Measurements from ENCODE around the gene NFAT5.
"Not testable (repeated sequence)": the region's sequence is repeated elsewhere in the genome, so short reads cannot be mapped to it uniquely, and the experiment has no call there.

NFAT5 gene

DNA sequence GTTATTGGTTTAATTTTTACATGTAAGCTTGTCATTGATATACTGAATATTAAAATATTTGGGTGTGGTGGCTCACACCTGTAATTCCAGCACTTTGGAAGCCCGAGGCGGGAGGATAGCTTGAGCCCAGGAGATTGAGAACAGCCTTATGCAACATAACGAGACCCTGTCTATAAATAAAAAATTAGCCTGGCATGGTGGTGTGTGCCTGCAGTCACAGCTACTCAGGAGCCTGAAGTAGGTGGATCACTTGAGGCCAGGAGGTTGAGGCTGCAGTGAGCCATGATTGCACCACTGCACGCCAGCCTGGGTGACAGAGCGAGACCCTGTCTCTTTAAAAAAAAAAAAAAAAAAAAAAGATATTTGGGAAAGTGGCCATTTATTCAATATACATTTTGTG lies 32.3 kb downstream of the NFAT5 start:
- DNase-seq = no peak

DNA sequence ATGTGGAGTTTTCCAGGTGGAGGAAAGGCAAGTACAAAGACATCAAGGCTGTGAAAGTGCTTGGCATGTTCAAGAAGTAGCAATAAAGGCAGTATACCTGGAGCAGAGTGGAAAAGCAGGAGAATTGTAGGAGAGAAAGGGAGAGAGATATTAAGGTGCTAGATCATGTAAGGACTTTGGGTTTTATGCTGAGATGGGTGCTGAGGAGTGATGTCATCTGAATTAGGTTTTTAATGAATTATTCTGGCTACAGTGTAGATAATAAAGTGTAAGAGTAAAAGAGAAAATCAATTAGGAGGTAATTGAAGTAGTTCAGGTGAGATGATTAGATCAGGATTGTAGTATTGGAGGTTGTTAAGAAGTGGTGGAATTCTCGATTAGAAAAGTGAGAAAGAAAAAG lies 34.0 kb downstream of the NFAT5 start:
- no peak for DNase-seq

DNA sequence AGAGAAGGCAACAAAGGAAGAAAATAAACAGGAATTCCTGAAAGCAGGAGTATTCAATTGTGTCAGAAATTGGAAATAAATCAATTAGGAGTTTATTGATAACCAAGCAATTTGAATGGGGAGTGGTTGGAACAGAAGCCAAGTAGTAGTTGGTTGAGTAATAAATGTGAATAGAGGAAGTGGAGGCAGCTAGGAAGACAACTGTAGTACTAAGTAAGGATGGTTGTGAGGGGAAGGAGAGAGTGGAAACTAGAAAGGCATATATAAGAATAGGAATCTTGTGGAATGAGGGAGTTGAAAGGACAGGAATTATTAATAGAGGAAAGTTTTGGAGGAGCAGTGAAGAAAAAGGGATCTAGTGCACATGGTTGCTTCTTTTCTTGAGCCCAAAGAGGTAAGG lies 34.4 kb downstream of the NFAT5 start:
- no peak for DNase-seq

DNA sequence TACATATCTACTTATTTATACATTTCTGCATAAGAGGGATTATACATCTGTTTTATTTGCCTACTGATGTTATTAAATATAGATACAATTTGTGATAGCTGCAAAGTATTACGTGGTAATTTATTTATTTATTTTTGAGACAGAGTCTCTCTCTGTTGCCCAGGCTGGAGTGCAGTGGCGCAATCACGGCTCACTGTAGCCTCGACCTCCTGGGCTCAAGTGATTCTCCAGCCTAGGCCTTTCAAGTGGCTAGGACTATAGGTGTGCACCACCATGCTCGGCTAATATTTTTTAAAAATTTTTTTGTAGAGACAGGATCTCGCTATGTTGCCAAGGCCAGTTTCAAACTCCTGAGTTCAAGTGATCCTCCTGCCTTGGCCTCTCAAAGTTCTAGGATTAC lies 35.5 kb downstream of the NFAT5 start:
- DNase-seq = no peak

DNA sequence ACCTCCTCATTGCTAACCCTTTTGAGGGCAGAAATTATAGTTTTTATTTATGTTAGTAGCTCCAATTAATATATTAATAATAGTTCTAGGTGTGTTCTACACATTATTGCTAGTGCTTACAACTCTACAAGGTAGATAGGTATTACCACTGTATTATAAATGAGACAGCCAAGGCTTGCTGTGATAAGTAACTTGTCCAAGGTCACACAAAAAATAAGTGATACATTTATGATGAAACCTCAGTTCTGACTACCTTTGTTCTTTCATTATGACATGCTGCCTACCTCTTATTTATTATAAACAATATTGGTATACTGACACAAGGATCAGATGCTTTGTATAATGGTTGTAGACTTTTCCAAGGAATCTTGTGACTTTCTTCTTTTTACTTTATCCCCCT lies 41.2 kb downstream of the NFAT5 start:
- no peak for DNase-seq

DNA sequence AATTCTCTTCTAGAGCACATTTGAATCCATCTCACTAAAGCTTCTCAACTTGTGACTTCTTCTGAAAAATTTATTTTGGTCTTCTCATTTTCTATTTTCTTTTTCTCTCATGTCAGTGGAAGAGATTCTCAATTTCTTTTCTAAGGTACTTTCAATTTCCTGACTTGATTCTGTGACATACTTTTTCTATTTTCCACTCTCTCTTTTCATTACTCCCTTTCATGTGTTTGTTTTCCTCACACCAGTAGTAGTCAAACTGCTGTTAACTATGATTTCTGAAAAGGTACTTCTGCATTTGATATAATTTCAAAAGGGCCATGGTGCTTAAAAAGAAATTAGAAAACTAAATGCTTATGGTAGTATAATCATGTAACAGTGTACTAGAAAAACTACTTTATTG lies 41.9 kb downstream of the NFAT5 start:
- no peak for DNase-seq

DNA sequence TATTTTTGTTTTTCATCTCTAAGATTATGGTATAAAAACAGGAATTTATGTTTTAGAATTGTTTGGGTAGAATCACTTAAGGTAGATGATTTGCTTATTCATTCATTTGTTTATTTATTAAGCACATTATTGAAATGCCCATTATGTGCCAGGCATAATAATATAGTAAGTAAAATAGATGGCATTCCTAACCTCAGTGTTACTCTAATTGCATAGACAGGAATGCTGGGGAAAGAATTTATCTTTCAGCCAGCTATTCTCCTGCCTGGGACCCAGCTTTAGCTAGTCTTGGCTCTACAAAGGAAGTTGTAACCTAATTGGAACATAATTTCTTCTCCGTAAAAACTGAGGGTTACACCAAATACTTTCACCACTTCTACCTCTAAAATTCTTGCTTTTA lies 44.6 kb downstream of the NFAT5 start:
- DNase-seq = no peak

DNA sequence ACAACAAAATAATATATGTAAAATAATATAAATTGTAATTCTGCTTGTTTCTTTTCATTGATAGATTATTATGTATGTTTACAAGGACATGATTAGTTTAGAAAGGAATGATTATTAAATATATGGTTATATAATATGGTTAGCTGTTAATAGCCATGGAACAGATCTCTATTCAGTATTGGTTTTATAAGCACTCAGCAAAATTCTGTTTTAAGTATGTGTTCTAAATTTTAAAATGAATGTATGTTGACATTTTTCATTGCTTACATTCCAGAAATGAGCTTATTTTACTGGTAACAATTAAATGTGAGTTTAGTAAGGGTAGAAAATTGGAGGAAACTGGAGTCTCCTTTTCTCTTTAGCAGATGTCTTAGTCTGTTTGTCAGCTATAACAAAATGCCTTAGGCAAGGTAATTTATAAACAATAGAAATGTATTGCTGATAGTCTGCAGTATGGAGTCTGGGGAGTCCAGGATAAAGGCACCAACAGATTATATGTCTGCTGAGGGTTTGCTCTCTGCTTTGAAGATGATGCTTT lies 45.4 kb downstream of the NFAT5 start:
- DNase-seq = no peak

DNA sequence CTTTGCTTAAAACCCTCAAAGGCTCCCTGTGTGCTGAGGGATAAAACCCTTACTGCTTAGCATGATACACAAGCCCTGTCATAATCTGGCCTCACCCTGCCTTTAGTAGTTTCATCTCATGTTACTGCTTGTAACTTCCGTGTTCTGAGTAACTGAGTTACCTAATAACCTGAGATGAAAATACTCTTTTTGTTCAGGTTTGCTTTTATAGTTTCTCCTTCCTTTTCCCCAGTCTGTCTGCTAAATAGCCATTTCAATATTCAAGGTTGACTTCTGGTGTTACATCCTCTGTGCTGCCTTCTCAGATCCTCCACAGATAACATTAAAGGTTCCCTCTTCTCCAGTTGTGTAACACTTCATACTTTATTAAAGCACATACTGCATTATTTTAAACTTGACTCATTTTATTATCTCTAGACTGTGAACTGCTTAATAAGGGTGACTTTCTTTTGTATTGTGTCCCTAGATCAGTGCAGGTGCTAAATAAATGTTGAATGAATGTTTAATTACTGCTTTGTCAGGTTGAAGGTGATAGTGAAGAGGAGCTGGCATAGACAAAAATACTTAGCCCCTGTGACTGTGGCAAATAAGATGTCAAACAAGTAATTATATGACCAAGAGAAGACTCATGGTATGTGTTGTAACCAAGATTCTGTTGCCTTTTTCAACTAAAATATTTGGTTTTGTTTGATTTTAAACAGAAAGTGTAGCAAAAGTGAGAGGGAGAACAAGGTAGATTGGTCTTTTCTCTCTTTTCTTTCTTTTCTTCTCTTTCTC lies 47.8 kb downstream of the NFAT5 start:
- no peak for DNase-seq

DNA sequence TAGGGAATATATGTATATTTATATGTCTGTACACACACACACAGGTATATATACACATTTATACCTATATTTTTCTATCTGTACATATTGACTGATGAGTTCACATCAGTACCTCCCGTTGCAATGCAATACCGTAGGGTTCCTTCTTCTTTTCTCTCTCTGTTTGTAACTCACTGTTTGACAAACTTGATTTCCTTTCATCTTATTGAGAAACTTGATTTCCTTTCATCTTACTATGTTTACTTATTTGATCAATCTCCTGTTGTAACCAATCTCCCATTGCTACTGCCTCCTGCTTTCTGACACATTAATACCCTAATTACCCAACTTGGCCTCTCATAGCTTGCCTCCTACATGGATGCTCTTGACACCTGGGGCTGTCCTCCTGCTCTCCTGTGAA lies 49.8 kb downstream of the NFAT5 start:
- DNase-seq = no peak

DNA sequence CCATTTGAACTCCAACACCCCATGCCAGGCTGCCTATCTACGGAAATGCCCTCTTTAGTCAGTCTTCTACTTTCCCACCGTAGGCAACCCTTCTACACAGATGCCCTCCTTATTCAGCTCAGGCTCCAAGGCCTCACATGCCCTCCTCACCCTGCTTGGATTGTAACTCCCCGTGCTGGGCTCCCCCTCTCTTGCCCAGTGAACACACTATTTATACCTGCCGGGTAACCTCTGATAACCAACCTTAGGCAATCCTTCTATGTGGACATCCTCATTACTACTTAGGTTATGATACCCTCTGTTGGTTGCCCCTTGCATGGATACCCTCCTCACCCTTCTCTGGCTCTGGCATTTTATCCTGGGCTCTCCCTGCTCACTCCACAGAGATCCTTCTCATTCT lies 50.3 kb downstream of the NFAT5 start:
- no peak for DNase-seq

DNA sequence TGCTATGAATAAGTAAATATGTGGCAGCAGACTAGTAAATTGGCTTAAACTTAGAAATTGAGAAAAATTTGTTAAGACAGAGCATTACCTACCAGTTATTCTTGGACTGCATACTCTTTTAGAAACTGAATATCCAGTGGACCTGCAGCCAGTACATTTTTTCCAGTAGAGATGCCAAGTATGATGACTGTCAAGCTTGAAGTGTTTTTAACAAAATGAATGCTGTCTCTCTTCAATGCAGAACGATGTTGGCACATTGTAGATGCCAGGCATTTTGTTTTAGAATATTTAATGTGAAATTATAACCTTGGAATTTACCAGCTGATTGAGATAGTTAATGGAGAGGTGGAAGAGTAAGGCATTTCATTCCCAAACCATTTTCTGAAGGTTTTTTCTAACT lies 52.5 kb downstream of the NFAT5 start:
- no peak for DNase-seq

DNA sequence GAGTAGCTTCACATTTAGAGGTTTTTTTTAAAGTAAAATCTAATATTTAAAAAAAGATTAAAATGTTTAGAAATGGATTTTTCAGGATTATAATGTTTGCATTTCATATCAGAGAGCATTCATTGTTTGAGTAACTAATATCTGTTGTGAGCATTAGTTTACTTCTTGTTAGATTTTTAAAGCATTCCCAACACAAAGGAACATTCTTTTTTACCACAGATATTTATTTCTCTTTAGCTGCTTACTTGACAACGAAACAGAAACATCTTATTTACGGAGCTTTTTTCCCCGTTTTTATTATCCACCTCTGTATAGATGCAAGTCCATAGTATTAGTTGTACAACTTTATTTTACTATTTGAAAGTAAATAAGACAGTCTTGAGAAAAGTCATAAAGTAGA lies 53.0 kb downstream of the NFAT5 start:
- no peak for DNase-seq

DNA sequence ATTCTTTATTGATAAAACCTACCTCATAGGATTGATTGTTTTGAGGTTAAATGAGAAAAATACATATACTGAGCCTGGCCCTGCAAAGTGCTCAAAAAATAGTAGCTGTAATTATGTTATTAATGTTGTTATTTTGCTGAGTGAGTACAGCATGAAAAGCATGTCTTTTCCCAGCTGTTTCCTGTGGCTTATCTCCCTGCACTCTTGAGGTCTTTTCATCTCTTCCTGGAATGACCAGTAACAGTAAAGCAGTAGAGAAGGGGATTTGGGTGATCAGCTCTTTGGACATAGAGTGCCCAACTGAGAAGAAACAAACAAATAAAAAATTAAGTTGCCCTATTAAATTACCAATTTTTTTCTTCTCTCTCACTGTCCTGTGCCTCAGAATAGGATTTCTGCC lies 53.7 kb downstream of the NFAT5 start:
- DNase-seq = no peak

DNA sequence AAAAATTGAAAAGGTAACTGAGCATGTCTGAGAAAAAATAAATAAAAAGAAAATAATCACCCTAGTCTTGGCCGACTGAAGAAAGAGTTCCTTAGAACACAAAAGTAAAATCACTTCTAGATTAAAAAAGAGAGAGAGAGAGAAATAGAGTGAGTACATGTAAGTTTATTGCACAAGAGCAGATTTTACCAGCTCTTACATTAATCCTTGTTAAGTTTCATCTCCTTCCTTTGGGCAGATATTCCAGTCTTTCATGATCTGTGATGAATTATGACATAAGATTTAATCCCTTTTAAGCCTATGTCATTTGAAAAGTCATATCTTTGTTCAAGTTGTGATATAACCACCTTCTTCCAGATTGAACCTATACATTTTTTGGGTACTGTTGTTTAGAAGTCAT lies 54.8 kb downstream of the NFAT5 start:
- no peak for DNase-seq

DNA sequence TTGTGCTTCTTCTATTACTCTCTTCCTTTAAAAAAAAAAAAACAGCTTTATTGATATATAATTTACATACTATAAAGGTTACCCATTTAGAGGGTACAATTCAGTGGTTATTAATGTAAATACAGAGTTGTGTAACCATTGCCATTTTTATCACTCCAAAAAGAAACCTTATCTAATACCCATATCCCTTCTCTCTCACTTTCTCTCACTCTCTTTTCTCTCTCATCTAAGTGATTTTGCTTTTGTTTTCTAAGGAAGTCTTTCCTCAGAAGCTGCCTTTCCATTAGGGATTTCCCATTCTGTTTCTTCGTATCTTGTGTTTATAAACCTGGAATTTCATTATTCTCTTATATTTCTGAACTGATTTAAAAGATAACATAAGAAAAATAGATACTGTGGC lies 55.5 kb downstream of the NFAT5 start:
- DNase-seq = no peak

DNA sequence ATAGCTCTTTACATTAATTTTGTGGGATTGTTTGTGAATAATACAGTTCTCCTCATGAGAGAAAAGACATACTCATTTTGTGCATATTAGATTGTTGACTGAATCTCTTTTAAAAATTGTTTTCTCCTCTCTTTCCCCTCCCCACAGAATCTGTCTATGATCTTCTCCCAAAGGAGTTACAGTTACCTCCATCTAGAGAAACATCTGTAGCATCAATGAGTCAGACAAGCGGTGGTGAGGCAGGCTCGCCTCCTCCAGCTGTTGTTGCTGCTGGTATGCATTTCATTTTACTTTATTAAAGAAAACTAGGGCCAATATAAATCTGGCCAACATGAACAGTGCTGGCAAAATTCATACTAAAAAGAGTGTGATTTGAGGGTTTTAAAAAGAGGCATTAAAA lies 60.5 kb downstream of the NFAT5 start:
- no peak for DNase-seq

DNA sequence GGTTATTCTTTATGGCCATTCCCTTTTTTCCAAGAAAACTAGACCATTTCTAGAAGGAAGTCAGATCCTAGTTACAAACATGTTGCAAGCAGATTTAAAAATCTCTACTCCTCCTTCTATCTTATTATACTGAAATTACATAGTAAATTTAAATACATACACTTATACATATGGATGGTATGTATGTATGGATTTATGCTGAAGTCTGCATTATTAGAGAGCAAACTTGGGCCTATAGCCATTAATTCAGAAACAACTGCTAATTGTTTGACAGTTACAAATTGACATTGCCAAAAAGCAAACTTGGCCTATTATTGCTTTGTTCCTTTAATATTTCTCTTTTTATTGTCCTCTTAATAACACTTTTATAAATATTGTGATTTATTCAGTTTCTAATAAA lies 67.1 kb downstream of the NFAT5 start:
- no peak for DNase-seq

DNA sequence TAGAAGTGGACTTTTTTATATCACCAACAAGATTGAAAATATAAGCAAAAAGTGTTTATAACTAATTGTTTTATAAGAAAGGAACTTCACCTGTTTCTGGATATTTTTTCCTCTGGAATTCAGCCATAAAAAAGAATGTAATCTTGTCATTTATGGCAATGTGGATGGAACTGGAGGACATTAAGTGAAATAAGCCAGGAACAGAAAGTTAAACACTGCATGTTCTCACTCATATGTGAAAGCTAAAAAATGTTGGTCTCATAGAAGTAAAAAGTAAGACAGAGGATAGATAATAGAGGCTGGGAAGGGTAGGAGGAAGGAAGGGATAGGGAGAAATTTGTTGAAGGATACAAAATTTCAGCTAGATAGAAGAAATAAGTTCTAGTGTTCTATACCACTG lies 67.6 kb downstream of the NFAT5 start:
- DNase-seq = no peak

DNA sequence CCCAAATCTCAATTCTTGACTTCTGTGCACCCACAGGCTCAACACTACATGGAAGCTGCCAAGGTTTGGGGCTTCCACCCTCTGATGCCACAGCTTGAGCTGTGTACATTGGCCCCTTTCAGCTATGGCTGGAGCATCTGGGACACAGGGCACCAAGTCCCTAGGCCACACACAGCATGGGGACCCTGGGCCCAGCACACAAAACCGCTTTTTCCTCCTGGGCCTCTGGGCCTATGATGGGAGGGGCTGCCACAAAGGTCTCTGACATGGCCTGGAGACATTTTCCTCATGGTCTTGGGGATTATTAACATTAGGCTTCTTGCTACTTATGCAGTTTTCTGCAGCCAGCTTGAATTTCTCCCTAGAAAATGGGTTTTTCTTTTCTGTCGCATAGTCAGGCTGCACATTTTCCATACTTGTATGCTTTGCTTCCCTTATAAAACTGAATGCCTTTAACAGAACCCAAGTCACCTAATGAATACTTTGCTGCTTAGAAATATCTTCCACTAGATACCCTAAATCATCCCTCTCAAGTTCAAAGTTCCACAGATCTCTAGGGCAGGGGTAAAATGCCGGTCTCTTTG lies 70.9 kb downstream of the NFAT5 start:
- DNase-seq = not testable (repeated sequence)

DNA sequence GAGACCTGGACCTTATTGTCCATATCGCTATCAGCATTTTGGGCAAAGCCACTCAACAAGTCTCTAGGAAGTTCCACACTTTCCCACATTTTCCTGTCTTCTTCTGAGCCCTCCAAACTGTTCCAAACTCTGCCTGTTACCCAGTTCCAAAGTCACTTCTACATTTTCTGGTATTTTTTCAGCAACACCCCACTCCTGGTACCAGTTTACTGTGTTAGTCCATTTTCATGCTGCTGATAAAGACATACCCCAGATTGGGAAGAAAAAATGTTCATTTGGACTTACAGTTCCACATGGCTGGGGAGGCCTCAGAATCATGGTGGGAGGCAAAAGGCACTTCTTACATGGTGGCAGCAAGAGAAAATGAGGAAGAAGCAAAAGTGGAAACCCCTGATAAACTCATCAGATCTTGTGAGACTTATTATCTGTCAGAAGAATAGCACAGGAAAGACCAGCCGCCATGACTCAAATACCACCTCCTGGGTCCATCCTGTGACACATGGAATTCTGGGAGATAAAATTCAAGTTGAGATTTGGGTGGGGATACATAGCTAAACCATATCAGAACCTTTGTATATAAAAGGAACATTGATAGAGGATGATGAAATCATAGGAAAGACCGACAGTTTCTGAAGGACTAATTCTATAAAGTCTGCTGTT lies 71.6 kb downstream of the NFAT5 start:
- DNase-seq = not testable (repeated sequence)

DNA sequence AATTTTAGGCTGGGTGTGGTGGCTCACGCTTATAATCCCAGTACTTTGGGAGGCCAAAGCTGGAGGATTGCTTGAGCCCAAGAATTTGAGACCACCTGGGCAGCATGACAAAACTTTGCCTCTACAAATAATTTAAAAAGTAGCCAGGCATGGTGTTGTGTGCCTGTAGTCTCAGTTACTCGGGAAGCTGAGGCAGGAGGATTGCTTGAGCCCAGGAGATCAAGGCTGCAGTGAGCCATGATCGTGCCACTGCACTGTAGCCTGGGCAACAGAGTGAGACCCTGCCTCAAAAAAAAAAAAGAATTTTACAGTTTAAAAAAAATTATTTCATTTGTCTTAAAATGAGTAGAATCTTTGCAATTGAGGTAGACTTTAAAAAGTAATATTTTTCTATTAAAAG lies 78.2 kb downstream of the NFAT5 start:
- not testable (repeated sequence) for DNase-seq

DNA sequence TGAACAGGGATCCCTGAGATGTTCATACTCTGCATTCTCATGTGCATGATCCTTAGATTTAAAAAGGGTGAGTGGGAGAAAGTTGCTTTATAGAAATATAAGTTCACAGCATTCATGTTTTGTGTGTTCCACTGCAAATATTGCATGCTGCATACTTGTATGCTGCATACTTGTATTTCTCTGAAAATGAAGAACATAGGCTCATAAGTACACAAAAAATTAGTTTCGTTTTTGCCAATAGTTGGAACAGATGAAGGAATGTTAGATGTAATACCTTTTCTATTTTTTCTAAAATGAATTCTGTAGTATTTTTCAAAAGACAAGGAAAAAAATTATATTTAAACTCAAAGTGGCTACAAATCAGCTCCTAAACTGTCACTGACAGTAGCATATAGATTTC lies 79.0 kb downstream of the NFAT5 start:
- no peak for DNase-seq

DNA sequence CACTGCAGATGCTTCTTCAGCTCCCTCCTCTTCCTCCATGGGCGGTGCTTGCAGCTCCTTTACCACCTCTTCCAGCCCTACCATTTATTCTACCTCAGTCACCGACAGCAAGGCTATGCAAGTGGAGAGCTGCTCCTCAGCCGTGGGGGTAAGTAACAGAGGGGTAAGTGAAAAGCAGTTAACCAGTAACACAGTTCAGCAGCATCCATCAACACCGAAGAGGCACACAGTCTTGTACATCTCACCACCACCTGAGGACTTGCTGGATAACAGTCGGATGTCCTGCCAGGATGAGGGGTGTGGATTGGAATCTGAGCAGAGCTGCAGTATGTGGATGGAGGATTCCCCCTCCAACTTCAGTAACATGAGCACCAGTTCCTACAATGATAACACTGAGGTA lies 81.3 kb downstream of the NFAT5 start:
- DNase-seq = no peak
